Memory B cell (primary cell): ENCODE data around the gene NBEAL2.
A peak's percentile ranks its signal among the peaks of the same experiment; 100 is the strongest.

Source experiments
- ATAC-seq: fragments of 150-1000 bp; cut with Tn5 transposase; 2 replicates; pipeline ENCODE4 v1.10.0; 2021; ENCODE audit warnings: low read depth, mild to moderate bottlenecking, moderate library complexity
- DNase-seq, 2 donors: peaks; one replicate each; pipeline ENCODE4 v3.0.0; 2022; ENCODE audit warnings: low spot score in 2 of 2
- H3K27ac Mint-ChIP-seq: one replicate; pipeline ENCODE4 v1.8.0; 2022; ENCODE audit warnings: mild to moderate bottlenecking, moderate library complexity, mixed read lengths
- H3K27me3 Mint-ChIP-seq: one replicate; pipeline ENCODE4 v1.8.0; 2022; ENCODE audit warnings: mixed read lengths
- H3K36me3 Mint-ChIP-seq: one replicate; pipeline ENCODE4 v1.8.0; 2022; ENCODE audit warnings: mild to moderate bottlenecking, mixed read lengths
- H3K4me1 Mint-ChIP-seq: one replicate; pipeline ENCODE4 v1.8.0; 2022; ENCODE audit warnings: mixed read lengths
- H3K4me3 Mint-ChIP-seq: one replicate; pipeline ENCODE4 v1.8.0; 2022; ENCODE audit warnings: mild to moderate bottlenecking, moderate library complexity, mixed read lengths
- H3K9me3 Mint-ChIP-seq: one replicate; pipeline ENCODE4 v1.8.0; 2022; ENCODE audit warnings: mixed read lengths

Gene NBEAL2

GRCh38 chr3:46965151-46965550 is 14.3 kb upstream of the NBEAL2 start:
- peaks cover 16% of the 10 kb centered on the region for H3K36me3 Mint-ChIP-seq
- H3K4me1 Mint-ChIP-seq = peaks cover 62% of the 10 kb centered on the region
- no peaks in the 10 kb centered on the region for H3K27me3 Mint-ChIP-seq
- H3K9me3 Mint-ChIP-seq = no peaks in the 10 kb centered on the region
- ATAC-seq (peak; percentile 98), DNase-seq (peak in 1 of 2 donors; percentile 52)
- peak overlapping the region; percentile 53 for H3K4me3 Mint-ChIP-seq
- H3K27ac Mint-ChIP-seq = peak overlapping the region; percentile 49

- H3K27ac Mint-ChIP-seq = peak overlapping the region; percentile 61
- DNase-seq (no peak), ATAC-seq (peak; percentile 26)
- H3K27me3 Mint-ChIP-seq = no peaks in the 10 kb centered on the region
- H3K4me1 Mint-ChIP-seq = peaks cover 56% of the 10 kb centered on the region
- H3K36me3 Mint-ChIP-seq = peaks cover 15% of the 10 kb centered on the region
- H3K9me3 Mint-ChIP-seq = no peaks in the 10 kb centered on the region
- peak overlapping the region; percentile 37 for H3K4me3 Mint-ChIP-seq
Measured at GRCh38 chr3:46966811-46967210, 12.7 kb upstream of the NBEAL2 start.

- Mint-ChIP-seq H3K4me1 (peaks cover 59% of the 10 kb centered on the region), H3K4me3 (no peak overlapping the region), H3K36me3 (peaks cover 11% of the 10 kb centered on the region), H3K9me3 (no peaks in the 10 kb centered on the region), H3K27me3 (no peaks in the 10 kb centered on the region), H3K27ac (peak overlapping the region; percentile 45)
- no peak for DNase-seq
- no peak for ATAC-seq
Measured at GRCh38 chr3:46968783-46969428, 10.6 kb upstream of the NBEAL2 start.

GRCh38 chr3:46970391-46971091 is 8.9 kb upstream of the NBEAL2 start:
- Mint-ChIP-seq H3K27ac (no peak overlapping the region), H3K4me3 (no peak overlapping the region), H3K36me3 (peaks cover 11% of the 10 kb centered on the region), H3K9me3 (no peaks in the 10 kb centered on the region), H3K4me1 (peaks cover 65% of the 10 kb centered on the region), H3K27me3 (no peaks in the 10 kb centered on the region)
- ATAC-seq (no peak), DNase-seq (no peak)

- DNase-seq (no peak), ATAC-seq (no peak)
- Mint-ChIP-seq H3K36me3 (peaks cover 8% of the 10 kb centered on the region), H3K9me3 (no peaks in the 10 kb centered on the region), H3K27ac (peak overlapping the region; percentile 79), H3K4me3 (peak overlapping the region; percentile 77), H3K4me1 (peaks cover 60% of the 10 kb centered on the region), H3K27me3 (no peaks in the 10 kb centered on the region)
Measured at GRCh38 chr3:46971151-46971550, 8.3 kb upstream of the NBEAL2 start.

- Mint-ChIP-seq H3K4me1 (peaks cover 54% of the 10 kb centered on the region), H3K27me3 (no peaks in the 10 kb centered on the region), H3K4me3 (peak overlapping the region; percentile 77), H3K36me3 (peaks cover 9% of the 10 kb centered on the region), H3K9me3 (no peaks in the 10 kb centered on the region), H3K27ac (peak overlapping the region; percentile 79)
- DNase-seq (no peak), ATAC-seq (no peak)
Measured at GRCh38 chr3:46971742-46972141, 7.7 kb upstream of the NBEAL2 start.

- Mint-ChIP-seq H3K36me3 (peaks cover 9% of the 10 kb centered on the region), H3K27me3 (no peaks in the 10 kb centered on the region), H3K27ac (peak overlapping the region; percentile 79), H3K4me1 (peaks cover 49% of the 10 kb centered on the region), H3K4me3 (peak overlapping the region; percentile 67), H3K9me3 (no peaks in the 10 kb centered on the region)
- DNase-seq (no peak), ATAC-seq (no peak)
Measured at GRCh38 chr3:46972396-46972795, 7.1 kb upstream of the NBEAL2 start.

GRCh38 chr3:46974421-46975171 is 4.9 kb upstream of the NBEAL2 start:
- peak; percentile 40 for ATAC-seq
- Mint-ChIP-seq H3K27ac (peak overlapping the region; percentile 90), H3K4me1 (peaks cover 40% of the 10 kb centered on the region), H3K4me3 (peak overlapping the region; percentile 98), H3K9me3 (no peaks in the 10 kb centered on the region), H3K27me3 (no peaks in the 10 kb centered on the region), H3K36me3 (peaks cover 8% of the 10 kb centered on the region)
- no peak for DNase-seq

- Mint-ChIP-seq H3K4me1 (peaks cover 39% of the 10 kb centered on the region), H3K27ac (peak within 1 kb of the TSS; percentile 94), H3K4me3 (peak within 1 kb of the TSS; percentile 98), H3K27me3 (no peaks in the 10 kb centered on the region), H3K9me3 (no peaks in the 10 kb centered on the region), H3K36me3 (peaks cover 5% of the 10 kb centered on the region)
- DNase-seq (peak; percentile 87 to 90), ATAC-seq (peak; percentile 69)
Measured at GRCh38 chr3:46976326-46977190, 2.9 kb upstream of the NBEAL2 start, which contains the start of gene CCDC12. Gene CCDC12 (minus strand): TSS chr3:46976745. CDS start chr3:46976732, 13 bp downstream.

- H3K27ac Mint-ChIP-seq = no peak overlapping the region
- no peaks in the 10 kb centered on the region for H3K9me3 Mint-ChIP-seq
- H3K4me1 Mint-ChIP-seq = peaks cover 39% of the 10 kb centered on the region
- DNase-seq (no peak), ATAC-seq (no peak)
- H3K36me3 Mint-ChIP-seq = peaks cover 2% of the 10 kb centered on the region
- no peaks in the 10 kb centered on the region for H3K27me3 Mint-ChIP-seq
- peak overlapping the region; percentile 33 for H3K4me3 Mint-ChIP-seq
Measured at GRCh38 chr3:46977811-46978195, 1.7 kb upstream of the NBEAL2 start.

- peaks cover 2% of the 10 kb centered on the region for H3K36me3 Mint-ChIP-seq
- H3K9me3 Mint-ChIP-seq = no peaks in the 10 kb centered on the region
- H3K27me3 Mint-ChIP-seq = no peaks in the 10 kb centered on the region
- no peak for ATAC-seq
- peak overlapping the region; percentile 82 for H3K4me3 Mint-ChIP-seq
- DNase-seq = no peak
- peaks cover 40% of the 10 kb centered on the region for H3K4me1 Mint-ChIP-seq
- no peak overlapping the region for H3K27ac Mint-ChIP-seq
Measured at GRCh38 chr3:46978381-46978780, 1.1 kb upstream of the NBEAL2 start.

GRCh38 chr3:46979958-46980497 is 562 bp downstream of the NBEAL2 start:
- Mint-ChIP-seq H3K4me3 (peak overlapping the region; percentile 81), H3K9me3 (no peaks in the 10 kb centered on the region), H3K27ac (peak overlapping the region; percentile 78), H3K27me3 (no peaks in the 10 kb centered on the region), H3K36me3 (peaks cover 2% of the 10 kb centered on the region), H3K4me1 (peaks cover 36% of the 10 kb centered on the region)
- peak; percentile 13 for ATAC-seq
- DNase-seq = no peak

- Mint-ChIP-seq H3K27ac (no peak overlapping the region), H3K4me3 (peak overlapping the region; percentile 32), H3K4me1 (peaks cover 47% of the 10 kb centered on the region), H3K36me3 (no peaks in the 10 kb centered on the region), H3K9me3 (no peaks in the 10 kb centered on the region), H3K27me3 (no peaks in the 10 kb centered on the region)
- ATAC-seq (no peak), DNase-seq (no peak)
Measured at GRCh38 chr3:46981932-46982471, 2.5 kb downstream of the NBEAL2 start.
